ENCODE results near the gene BCAS3.
A peak's percentile ranks its signal among the peaks of the same experiment; 100 is the strongest.

BCAS3 gene

GRCh38 chr17:61395409-61395982 is 717.8 kb downstream of the BCAS3 start:
- DNase-seq = no peak

GRCh38 chr17:61395983-61396585 is 718.4 kb downstream of the BCAS3 start:
- DNase-seq = no peak

- DNase-seq = no peak
Measured at GRCh38 chr17:61396586-61397085, 719.0 kb downstream of the BCAS3 start.

- no peak for DNase-seq
Measured at GRCh38 chr17:61397086-61397842, 719.6 kb downstream of the BCAS3 start.

- DNase-seq = no peak
Measured at GRCh38 chr17:61398721-61399130, 721.1 kb downstream of the BCAS3 start.

- no peak for DNase-seq
Measured at GRCh38 chr17:61399131-61400065, 721.7 kb downstream of the BCAS3 start, which contains the start of gene TBX2. Gene TBX2, plus strand, starts transcription at chr17:61399843. Its CDS starts 334 bp downstream, at chr17:61400177.

GRCh38 chr17:61400066-61400716 is 722.5 kb downstream of the BCAS3 start:
- no peak for DNase-seq

- no peak for DNase-seq
Measured at GRCh38 chr17:61400717-61401388, 723.2 kb downstream of the BCAS3 start.

GRCh38 chr17:61401389-61402072 is 723.9 kb downstream of the BCAS3 start:
- DNase-seq = no peak

GRCh38 chr17:61402073-61402541 is 724.5 kb downstream of the BCAS3 start:
- no peak for DNase-seq

GRCh38 chr17:61402978-61403800 is 725.5 kb downstream of the BCAS3 start:
- DNase-seq = peak in 1 of 4 experiments; percentile 13

- no peak for DNase-seq
Measured at GRCh38 chr17:61403801-61404662, 726.4 kb downstream of the BCAS3 start.

- DNase-seq = no peak
Measured at GRCh38 chr17:61404663-61404912, 726.9 kb downstream of the BCAS3 start.

GRCh38 chr17:61404913-61405685 is 727.4 kb downstream of the BCAS3 start:
- no peak for DNase-seq

GRCh38 chr17:61405686-61406536 is 728.3 kb downstream of the BCAS3 start:
- DNase-seq = no peak

GRCh38 chr17:61406537-61406845 is 728.8 kb downstream of the BCAS3 start:
- no peak for DNase-seq
